ENCODE data around the gene PALLD.
"Not testable (repeated sequence)": the region's sequence is repeated elsewhere in the genome, so short reads cannot be mapped to it uniquely, and the experiment has no call there.

DNA sequence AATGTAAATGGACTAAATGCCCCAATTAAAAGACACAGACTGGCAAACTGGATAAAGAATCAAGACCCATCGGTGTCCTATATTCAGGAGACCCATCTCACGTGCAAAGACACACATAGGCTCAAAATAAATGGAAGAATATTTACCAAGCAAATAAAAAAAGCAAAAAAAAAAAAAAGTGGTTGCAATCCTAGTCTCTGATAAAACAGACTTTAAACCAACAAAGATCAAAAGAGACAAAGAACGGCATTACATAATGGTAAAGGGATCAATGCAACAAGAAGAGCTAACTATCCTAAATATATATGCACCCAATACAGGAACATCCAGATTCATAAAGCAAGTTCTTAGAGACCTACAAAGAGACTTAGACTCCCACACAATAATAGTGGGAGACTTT lies 440.6 kb downstream of the PALLD start:
- TF ChIP-seq, protein P1, sequence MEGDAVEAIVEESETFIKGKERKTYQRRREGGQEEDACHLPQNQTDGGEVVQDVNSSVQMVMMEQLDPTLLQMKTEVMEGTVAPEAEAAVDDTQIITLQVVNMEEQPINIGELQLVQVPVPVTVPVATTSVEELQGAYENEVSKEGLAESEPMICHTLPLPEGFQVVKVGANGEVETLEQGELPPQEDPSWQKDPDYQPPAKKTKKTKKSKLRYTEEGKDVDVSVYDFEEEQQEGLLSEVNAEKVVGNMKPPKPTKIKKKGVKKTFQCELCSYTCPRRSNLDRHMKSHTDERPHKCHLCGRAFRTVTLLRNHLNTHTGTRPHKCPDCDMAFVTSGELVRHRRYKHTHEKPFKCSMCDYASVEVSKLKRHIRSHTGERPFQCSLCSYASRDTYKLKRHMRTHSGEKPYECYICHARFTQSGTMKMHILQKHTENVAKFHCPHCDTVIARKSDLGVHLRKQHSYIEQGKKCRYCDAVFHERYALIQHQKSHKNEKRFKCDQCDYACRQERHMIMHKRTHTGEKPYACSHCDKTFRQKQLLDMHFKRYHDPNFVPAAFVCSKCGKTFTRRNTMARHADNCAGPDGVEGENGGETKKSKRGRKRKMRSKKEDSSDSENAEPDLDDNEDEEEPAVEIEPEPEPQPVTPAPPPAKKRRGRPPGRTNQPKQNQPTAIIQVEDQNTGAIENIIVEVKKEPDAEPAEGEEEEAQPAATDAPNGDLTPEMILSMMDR (IDR thresholded peaks at IDR 0.05), result not testable (repeated sequence)
- not testable (repeated sequence) for TF ChIP-seq POLR2A (IDR thresholded peaks at IDR 0.05)
